BE2C (cell line): ENCODE results near the gene ARPC5L.

Experiments used
- DNase-seq: peaks from one replicate; pipeline ENCODE4 v3.0.0-alpha.2; 2020
- H3K27me3 ChIP-seq: fragments of 250-450 bp; sonication (Bioruptor Pico); 2 replicates; pipeline ENCODE4 v1.5.1; 2020; ENCODE audit warnings: mild to moderate bottlenecking
- H3K36me3 ChIP-seq: fragments of 250-450 bp; sonication (Bioruptor Pico); 2 replicates; pipeline ENCODE4 v1.5.1; 2020; ENCODE audit warnings: mild to moderate bottlenecking
- H3K4me1 ChIP-seq: fragments of 250-450 bp; sonication (Bioruptor Pico); 2 replicates; pipeline ENCODE4 v1.5.1; 2020
- H3K4me3 ChIP-seq: 2 replicates; pipeline ENCODE4 v1.5.1; 2011; ENCODE audit warnings: low read depth, low read length
- H3K9me3 ChIP-seq: fragments of 250-450 bp; sonication (Bioruptor Pico); 2 replicates; pipeline ENCODE4 v1.5.1; 2020
- TF ChIP-seq, protein P1 (sequence below): IDR thresholded peaks from 2 replicates; pipeline ENCODE4 v1.5.1; 2012; ENCODE audit warnings: mild to moderate bottlenecking, low read depth, low read length

ARPC5L gene

GRCh38 chr9:124890179-124890578 lies 28.2 kb downstream of the ARPC5L start:
- DNase-seq = no peak
- Histone ChIP-seq H3K27me3 (no peaks in the 10 kb centered on the region), H3K4me1 (no peaks in the 10 kb centered on the region), H3K4me3 (no peak overlapping the region), H3K36me3 (no peaks in the 10 kb centered on the region; the same call in 1 of the 2 replicates), H3K9me3 (no peaks in the 10 kb centered on the region)
- TF ChIP-seq, protein P1, sequence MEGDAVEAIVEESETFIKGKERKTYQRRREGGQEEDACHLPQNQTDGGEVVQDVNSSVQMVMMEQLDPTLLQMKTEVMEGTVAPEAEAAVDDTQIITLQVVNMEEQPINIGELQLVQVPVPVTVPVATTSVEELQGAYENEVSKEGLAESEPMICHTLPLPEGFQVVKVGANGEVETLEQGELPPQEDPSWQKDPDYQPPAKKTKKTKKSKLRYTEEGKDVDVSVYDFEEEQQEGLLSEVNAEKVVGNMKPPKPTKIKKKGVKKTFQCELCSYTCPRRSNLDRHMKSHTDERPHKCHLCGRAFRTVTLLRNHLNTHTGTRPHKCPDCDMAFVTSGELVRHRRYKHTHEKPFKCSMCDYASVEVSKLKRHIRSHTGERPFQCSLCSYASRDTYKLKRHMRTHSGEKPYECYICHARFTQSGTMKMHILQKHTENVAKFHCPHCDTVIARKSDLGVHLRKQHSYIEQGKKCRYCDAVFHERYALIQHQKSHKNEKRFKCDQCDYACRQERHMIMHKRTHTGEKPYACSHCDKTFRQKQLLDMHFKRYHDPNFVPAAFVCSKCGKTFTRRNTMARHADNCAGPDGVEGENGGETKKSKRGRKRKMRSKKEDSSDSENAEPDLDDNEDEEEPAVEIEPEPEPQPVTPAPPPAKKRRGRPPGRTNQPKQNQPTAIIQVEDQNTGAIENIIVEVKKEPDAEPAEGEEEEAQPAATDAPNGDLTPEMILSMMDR = no peak

- DNase-seq = no peak
- Histone ChIP-seq H3K9me3 (no peaks in the 10 kb centered on the region), H3K4me1 (no peaks in the 10 kb centered on the region), H3K36me3 (no peaks in the 10 kb centered on the region; the same call in none of the 2 replicates), H3K4me3 (no peak overlapping the region), H3K27me3 (no peaks in the 10 kb centered on the region)
- TF ChIP-seq, protein P1 = no peak
Observed at GRCh38 chr9:124894035-124894740, 32.3 kb downstream of the ARPC5L start.

DNA sequence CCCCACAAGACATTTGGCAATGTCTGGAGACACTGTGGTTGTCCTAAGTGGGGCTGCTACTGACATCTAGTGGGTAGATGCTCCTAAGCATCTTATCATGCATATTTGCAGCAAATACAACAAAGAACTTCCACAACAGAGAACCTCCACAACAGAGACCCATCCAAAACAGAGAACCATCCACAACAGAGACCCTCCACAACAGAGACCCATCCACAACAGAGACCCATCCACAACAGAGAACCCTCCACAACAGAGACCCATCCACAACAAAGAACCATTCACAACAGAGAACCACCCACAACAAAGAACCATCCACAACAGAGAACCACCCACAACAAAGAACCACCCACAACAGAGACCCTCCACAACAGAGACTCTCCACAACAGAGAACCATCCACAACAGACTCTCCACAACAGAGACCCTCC lies 32.8 kb downstream of the ARPC5L start:
- H3K4me3 ChIP-seq = no peak overlapping the region
- no peaks in the 10 kb centered on the region for H3K4me1 ChIP-seq
- no peaks in the 10 kb centered on the region; the same call in none of the 2 replicates for H3K36me3 ChIP-seq
- TF ChIP-seq, protein P1 = peak; percentile 78
- DNase-seq = peak; percentile 54
- H3K9me3 ChIP-seq = no peaks in the 10 kb centered on the region
- H3K27me3 ChIP-seq = no peaks in the 10 kb centered on the region

DNA sequence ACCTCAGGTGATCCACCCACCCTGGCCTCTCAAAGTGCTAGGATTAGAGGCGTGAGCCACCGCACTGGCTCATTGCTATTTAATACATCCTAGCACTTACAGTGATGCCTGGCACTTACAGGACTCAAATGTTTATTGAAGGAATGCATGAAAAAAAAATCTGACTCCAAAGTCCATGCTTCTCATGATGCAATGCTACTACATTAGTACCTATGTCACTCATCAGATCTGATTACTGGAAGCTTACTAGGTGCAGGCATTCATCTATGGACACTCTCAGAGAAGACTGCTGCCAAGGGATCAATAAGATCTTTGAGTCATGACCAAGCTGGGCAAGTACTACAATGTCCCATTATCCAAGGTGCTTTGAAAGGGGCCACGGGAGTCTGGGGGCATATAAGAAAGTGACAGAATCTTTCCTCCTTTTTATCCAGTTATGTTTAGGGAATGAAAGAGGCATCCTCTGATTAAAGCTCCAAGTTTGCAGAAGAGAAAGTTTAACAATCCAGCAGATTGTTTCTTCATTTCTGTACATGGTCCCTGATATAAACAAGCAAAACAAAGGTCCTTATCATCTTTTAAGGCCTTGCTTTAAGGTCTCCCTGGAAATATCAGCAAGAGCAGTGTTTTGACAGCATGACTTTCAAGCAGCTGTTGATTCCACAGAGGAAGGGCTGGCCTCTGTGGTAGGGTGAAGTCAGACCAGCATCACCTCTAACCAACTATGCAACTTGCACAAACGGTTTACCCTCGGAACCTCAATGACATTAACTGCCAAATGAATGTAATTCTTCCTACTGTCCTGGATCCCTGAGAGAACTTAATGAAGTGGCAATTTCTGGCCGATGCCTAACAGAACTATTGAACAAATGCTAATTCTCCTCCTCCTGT lies 35.9 kb downstream of the ARPC5L start:
- Histone ChIP-seq H3K36me3 (no peaks in the 10 kb centered on the region; the same call in none of the 2 replicates), H3K27me3 (no peaks in the 10 kb centered on the region), H3K4me1 (no peaks in the 10 kb centered on the region), H3K4me3 (no peak overlapping the region), H3K9me3 (no peaks in the 10 kb centered on the region)
- no peak for DNase-seq
- TF ChIP-seq, protein P1 = no peak

DNA sequence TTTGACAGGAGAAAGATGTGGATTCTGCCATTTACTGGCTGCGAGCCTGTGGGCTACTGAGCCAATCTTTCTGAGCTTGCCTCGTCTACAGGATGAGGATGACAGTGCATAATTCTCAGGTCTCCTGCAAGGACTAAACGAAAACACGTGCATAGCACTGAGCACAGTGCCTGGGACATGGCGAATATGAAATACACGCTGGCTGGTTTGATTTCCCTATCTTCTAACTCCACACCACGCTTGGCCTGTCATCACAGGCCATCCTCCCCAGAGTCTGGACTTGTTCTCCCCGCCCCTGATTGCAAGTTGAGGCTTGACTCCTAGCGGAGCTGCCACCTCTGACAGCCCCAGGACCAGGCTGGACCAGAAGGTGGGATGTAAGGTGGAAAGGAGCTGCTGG lies 37.9 kb downstream of the ARPC5L start:
- Histone ChIP-seq H3K36me3 (no peaks in the 10 kb centered on the region; the same call in 1 of the 2 replicates), H3K4me3 (no peak overlapping the region), H3K9me3 (no peaks in the 10 kb centered on the region), H3K4me1 (no peaks in the 10 kb centered on the region), H3K27me3 (no peaks in the 10 kb centered on the region)
- TF ChIP-seq, protein P1 = no peak
- DNase-seq = no peak

DNA sequence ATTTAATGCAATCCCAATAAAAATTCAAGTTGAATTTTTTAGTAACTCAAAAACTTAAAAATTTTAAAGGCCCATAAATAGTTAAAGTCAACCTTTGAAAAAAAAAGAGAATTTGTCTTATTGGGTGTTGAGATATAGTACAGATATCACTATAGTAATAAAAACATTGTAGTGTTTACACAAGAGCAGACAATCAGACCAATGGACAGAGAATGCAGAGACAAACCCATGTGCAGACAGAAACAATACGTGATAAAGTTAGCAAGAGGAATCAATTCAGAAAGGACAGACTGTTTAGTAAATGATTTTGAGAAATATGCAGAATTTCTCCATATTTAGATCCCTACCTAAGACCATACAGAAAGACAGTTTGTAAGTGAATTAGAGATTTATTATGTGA lies 45.0 kb downstream of the ARPC5L start:
- no peak overlapping the region for H3K4me3 ChIP-seq
- peaks cover 3% of the 10 kb centered on the region; the same call in 1 of the 2 replicates for H3K36me3 ChIP-seq
- H3K4me1 ChIP-seq = no peaks in the 10 kb centered on the region
- TF ChIP-seq, protein P1 = no peak
- H3K9me3 ChIP-seq = no peaks in the 10 kb centered on the region
- H3K27me3 ChIP-seq = no peaks in the 10 kb centered on the region
- no peak for DNase-seq
